PC-9 (cell line): Measurements from ENCODE around the gene RYR3. TPM values are rescaled to one million over a fixed set of nuclear protein-coding genes. Genes with fewer than 3 reads are reported as not detected.
A peak's percentile ranks its signal among the peaks of the same experiment; 100 is the strongest.

Experiments used
- BruUV-seq: library from RNA; stranded (reverse); fragments of 400-500 nt; replicated peaks from 2 replicates; lab custom pipeline; 2021; lab: Mats Ljungman, UMichigan
- CTCF ChIA-PET: fragments of 300-600 bp; sonication (Branson Sonifier 250); formaldehyde crosslinking; loops from one replicate; lab custom pipeline; 2022; ENCODE audit warnings: antibody characterized with exemption; lab: Charles Lee
- POLR2A ChIA-PET: fragments of 300-600 bp; sonication (Branson Sonifier 250); formaldehyde crosslinking; loops from one replicate; lab custom pipeline; 2022; ENCODE audit warnings: antibody characterized with exemption; ENCODE audit not compliant: unreplicated experiment; lab: Charles Lee
- DNase-seq, 2 experiments: peaks; one replicate each; pipeline versions ENCODE4 v3.0.0 to v3.0.0-alpha.2; 2015 to 2022; ENCODE audit warnings: mixed read lengths in 1 of 2
- H2AFZ ChIP-seq: fragments of 200-600 bp; sonication (generic); 2 replicates; pipeline ENCODE4 v1.8.1; 2017; ENCODE audit warnings: antibody characterized with exemption
- H3F3A ChIP-seq: fragments of 200-600 bp; sonication (generic); 2 replicates; pipeline ENCODE4 v1.8.1; 2017; ENCODE audit warnings: antibody characterized with exemption, mild to moderate bottlenecking, low read depth; ENCODE audit not compliant: insufficient read depth
- H3K27ac ChIP-seq: fragments of 200-600 bp; sonication (generic); 2 replicates; pipeline ENCODE4 v1.6.1; 2016; ENCODE audit warnings: mixed run types
- H3K27me3 ChIP-seq: fragments of 200-600 bp; sonication (generic); 2 replicates; pipeline ENCODE4 v1.6.1; 2016; ENCODE audit warnings: low read depth, mixed run types; ENCODE audit not compliant: insufficient read depth
- H3K36me3 ChIP-seq: fragments of 200-600 bp; sonication (generic); 2 replicates; pipeline ENCODE4 v1.6.1; 2016; ENCODE audit warnings: low read depth, mixed run types
- H3K4me1 ChIP-seq: fragments of 200-600 bp; sonication (generic); replicated peaks from 2 replicates; pipeline ENCODE4 v1.6.1; 2016; ENCODE audit warnings: mixed run types; ENCODE audit not compliant: insufficient read depth
- H3K4me2 ChIP-seq: fragments of 200-600 bp; sonication (generic); 2 replicates; pipeline ENCODE4 v1.6.1; 2017; ENCODE audit warnings: mixed run types
- H3K4me3 ChIP-seq: fragments of 200-600 bp; sonication (generic); 2 replicates; pipeline ENCODE4 v1.6.1; 2016; ENCODE audit warnings: mixed run types
- H3K79me2 ChIP-seq: fragments of 200-600 bp; sonication (generic); 2 replicates; pipeline ENCODE4 v1.6.1; 2017; ENCODE audit warnings: low read depth, mixed run types
- H3K9me2 ChIP-seq: fragments of 200-600 bp; sonication (generic); 2 replicates; pipeline ENCODE4 v1.8.1; 2017; ENCODE audit warnings: mild to moderate bottlenecking; ENCODE audit not compliant: insufficient read depth
- H3K9me3 ChIP-seq: fragments of 200-600 bp; sonication (generic); 2 replicates; pipeline ENCODE4 v1.8.1; 2016; ENCODE audit warnings: low read depth; ENCODE audit not compliant: insufficient read depth
- H4K20me1 ChIP-seq: fragments of 200-600 bp; sonication (generic); 2 replicates; pipeline ENCODE4 v1.8.1; 2017; ENCODE audit not compliant: insufficient read depth
- CTCF ChIP-seq: fragments of 200-600 bp; sonication (generic); conservative IDR thresholded peaks from 2 replicates; pipeline ENCODE4 v1.6.1; 2017; ENCODE audit warnings: mixed run types, antibody characterized with exemption, mild to moderate bottlenecking, moderate library complexity
- EZH2 ChIP-seq: fragments of 200-600 bp; sonication (generic); IDR thresholded peaks from 2 replicates; pipeline ENCODE4 v1.8.0; 2017; ENCODE audit warnings: antibody characterized with exemption, low read depth
- intact Hi-C: fragments of 100-400 bp; cut with micrococcal nuclease; formaldehyde crosslinking; loops from one replicate; pipeline ENCODE4 v1.10.0; 2022; ENCODE audit not compliant: unreplicated experiment
- total RNA-seq: library from RNA; stranded (reverse); gene quantifications from 2 replicates; pipeline ENCODE4 v1.2.3, GENCODE V29; 2021

The RYR3 gene
- total RNA-seq, 1 experiment from 2014 or later = 0.15 TPM

- Histone ChIP-seq H3K4me3 (no peak overlapping the region), H4K20me1 (no peaks in the 10 kb centered on the region), H3K4me2 (no peak overlapping the region), H3K9me2 (no peaks in the 10 kb centered on the region), H3K36me3 (no peaks in the 10 kb centered on the region), H2AFZ (no peak overlapping the region), H3K79me2 (no peaks in the 10 kb centered on the region), H3K4me1 (peaks cover 12% of the 10 kb centered on the region), H3F3A (peaks cover 14% of the 10 kb centered on the region; the same call in 1 of the 2 replicates), H3K9me3 (no peaks in the 10 kb centered on the region), H3K27me3 (no peaks in the 10 kb centered on the region), H3K27ac (no peak overlapping the region)
- DNase-seq = no peak
- POLR2A ChIA-PET = interaction anchor here (0.8 kb wide), 1 partner anchor 9 kb away, joined by 6 read pairs; no protein-coding TSS in a partner anchor
- TF ChIP-seq EZH2 (no peak), CTCF (no peak)
- CTCF ChIA-PET = no interaction called here
- intact Hi-C loops = loop anchor here (10.0 kb wide), 1 partner anchor 114 kb away; the partner anchor contains the start of gene CHRM5
- no TSS peak for BruUV-seq
These were observed 540.3 kb downstream of the RYR3 start for GRCh38 chr15:33851079-33851478.

GRCh38 chr15:33852094-33852493 is 541.3 kb downstream of the RYR3 start:
- BruUV-seq = no TSS peak
- peaks cover 12% of the 10 kb centered on the region for H3K4me1 ChIP-seq
- no peak overlapping the region for H3K4me2 ChIP-seq
- intact Hi-C loops = loop anchor here (10.0 kb wide), 1 partner anchor 113 kb away; the partner anchor contains the start of gene CHRM5
- H3K4me3 ChIP-seq = no peak overlapping the region
- no peaks in the 10 kb centered on the region for H4K20me1 ChIP-seq
- H3K27me3 ChIP-seq = no peaks in the 10 kb centered on the region
- TF ChIP-seq CTCF (no peak), EZH2 (no peak)
- H3K9me2 ChIP-seq = no peaks in the 10 kb centered on the region
- no peaks in the 10 kb centered on the region for H3K79me2 ChIP-seq
- no peaks in the 10 kb centered on the region for H3K36me3 ChIP-seq
- CTCF ChIA-PET = no interaction called here
- no peak overlapping the region for H3K27ac ChIP-seq
- H2AFZ ChIP-seq = no peak overlapping the region
- POLR2A ChIA-PET = interaction anchor here (0.6 kb wide), 1 partner anchor 225 kb away, joined by 3 read pairs; no protein-coding TSS in a partner anchor
- DNase-seq = no peak
- H3K9me3 ChIP-seq = no peaks in the 10 kb centered on the region
- peaks cover 14% of the 10 kb centered on the region; the same call in 1 of the 2 replicates for H3F3A ChIP-seq

DNA sequence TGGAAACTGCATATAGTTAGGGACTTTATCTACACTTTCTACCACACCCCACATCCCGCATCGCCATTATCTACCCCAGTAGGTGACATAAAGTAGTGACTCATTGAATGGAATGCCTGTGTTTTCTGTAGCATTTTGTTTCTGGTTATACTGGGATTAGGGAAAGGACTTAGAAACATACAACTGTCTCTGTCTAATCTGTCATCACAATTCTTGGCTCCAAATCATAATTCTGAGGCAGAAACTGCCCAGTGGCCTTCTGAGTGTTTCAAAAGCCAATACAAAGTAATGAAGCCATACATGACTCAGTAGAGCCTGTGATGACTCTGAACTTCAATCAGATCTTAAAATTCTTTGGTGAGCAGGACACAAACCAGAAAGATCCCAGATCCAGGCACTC is 541.8 kb downstream of the RYR3 start:
- Histone ChIP-seq H2AFZ (no peak overlapping the region), H3K4me1 (peaks cover 12% of the 10 kb centered on the region), H3K79me2 (no peaks in the 10 kb centered on the region), H3K9me3 (no peaks in the 10 kb centered on the region), H3K4me3 (no peak overlapping the region), H3K36me3 (no peaks in the 10 kb centered on the region), H3F3A (peaks cover 14% of the 10 kb centered on the region; the same call in 1 of the 2 replicates), H3K4me2 (peak overlapping the region; percentile 23; the same call in 1 of the 2 replicates), H3K9me2 (no peaks in the 10 kb centered on the region), H3K27me3 (no peaks in the 10 kb centered on the region), H3K27ac (peak overlapping the region; percentile 44), H4K20me1 (no peaks in the 10 kb centered on the region)
- intact Hi-C loops = loop anchor here (10.0 kb wide), 1 partner anchor 112 kb away; the partner anchor contains the start of gene CHRM5
- CTCF ChIA-PET = no interaction called here
- BruUV-seq = no TSS peak
- DNase-seq = peak; percentile 33 to 78
- POLR2A ChIA-PET = interaction anchor here (0.6 kb wide), 1 partner anchor 224 kb away, joined by 3 read pairs; no protein-coding TSS in a partner anchor
- TF ChIP-seq EZH2 (no peak), CTCF (no peak)
